Ramos (cell line): Measurements from ENCODE around the gene CCDC57.

ENCODE experiments used
- in situ Hi-C: fragments of 300-500 bp; cut with MboI; formaldehyde crosslinking; loops from one replicate; pipeline ENCODE4 v1.14.3; 2022; ENCODE audit warnings: low sequenced_read_pairs; ENCODE audit not compliant: unreplicated experiment

Gene CCDC57

GRCh38 chr17:82058855-82059249, 153.8 kb downstream of the CCDC57 start:
- in situ Hi-C loops: no loop called here

GRCh38 chr17:82058230-82058854, 154.3 kb downstream of the CCDC57 start:
- in situ Hi-C loops: no loop called here

- in situ Hi-C loops: no loop called here
Measured at GRCh38 chr17:82056729-82057621, 155.7 kb downstream of the CCDC57 start.

GRCh38 chr17:82055965-82056728, 156.5 kb downstream of the CCDC57 start:
- in situ Hi-C loops: no loop called here

- in situ Hi-C loops: no loop called here
Measured at GRCh38 chr17:82055023-82055964, 157.3 kb downstream of the CCDC57 start.

- in situ Hi-C loops: no loop called here
Measured at GRCh38 chr17:82054351-82055022, 158.2 kb downstream of the CCDC57 start.

GRCh38 chr17:82053556-82054263, 158.9 kb downstream of the CCDC57 start:
- in situ Hi-C loops: no loop called here

GRCh38 chr17:82053130-82053529, 159.5 kb downstream of the CCDC57 start:
- in situ Hi-C loops: no loop called here

GRCh38 chr17:82052638-82053059, 160.0 kb downstream of the CCDC57 start:
- in situ Hi-C loops: no loop called here

- in situ Hi-C loops: no loop called here
Measured at GRCh38 chr17:82051776-82052637, 160.6 kb downstream of the CCDC57 start, which contains the start of the genes GPS1 and RFNG. Gene GPS1 (plus strand): TSS chr17:82051898. CDS start chr17:82051932, 34 bp downstream. Gene RFNG (minus strand): TSS chr17:82051811. CDS start chr17:82051766, 45 bp downstream.
